HG03439 (cell line): ENCODE data around the gene ANTXR1.

Source experiments
- ATAC-seq: cut with Tn5 transposase; IDR thresholded peaks from one replicate; pipeline ENCODE4 v1.9.1; 2021; ENCODE audit warnings: mild to moderate bottlenecking, moderate library complexity; ENCODE audit not compliant: unreplicated experiment

ANTXR1 gene

DNA sequence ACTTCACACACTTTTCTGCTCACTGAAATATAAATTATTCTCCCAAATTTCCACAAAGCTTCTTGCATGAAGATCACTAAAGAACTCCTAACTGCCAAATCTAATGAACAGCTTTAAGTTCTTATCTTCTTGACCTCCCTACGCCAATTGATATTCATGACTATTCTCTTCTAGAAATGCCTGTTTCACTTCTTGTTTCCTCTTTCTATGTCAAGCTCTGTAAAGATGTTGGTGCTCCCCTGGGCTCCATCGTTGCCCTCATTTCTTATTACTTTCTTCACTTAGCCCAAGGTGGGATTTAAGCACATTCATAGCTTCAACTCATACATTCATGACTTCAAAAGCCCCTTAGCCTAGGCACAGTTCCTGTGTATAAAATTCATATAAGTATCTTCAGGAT, 9.2 kb upstream of the ANTXR1 start:
- ATAC-seq, result no peak

DNA sequence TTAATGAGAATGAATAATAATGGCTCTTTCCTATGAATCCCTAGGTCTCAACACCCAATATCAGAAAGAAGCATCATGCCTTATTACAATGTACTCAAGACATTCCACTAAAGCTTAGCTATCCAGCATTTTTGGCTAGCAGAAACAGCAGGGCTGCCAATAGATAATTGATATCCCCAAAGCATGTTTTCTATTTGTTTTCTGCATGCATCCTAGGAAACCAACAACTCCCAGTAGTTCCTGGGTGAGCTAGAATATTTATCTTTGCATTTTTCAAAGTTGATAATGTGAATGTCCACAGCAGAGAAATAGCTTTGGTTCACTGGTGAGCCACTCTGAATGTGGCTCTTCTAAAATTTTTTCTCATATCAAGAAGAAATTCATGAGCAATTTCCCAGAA, 5.8 kb upstream of the ANTXR1 start:
- ATAC-seq, result no peak

- no peak for ATAC-seq
These were observed 5.4 kb upstream of the ANTXR1 start for GRCh38 chr2:69007603-69008002.

GRCh38 chr2:69010437-69011194, 2.4 kb upstream of the ANTXR1 start:
- no peak for ATAC-seq

- no peak for ATAC-seq
These were observed 1.3 kb upstream of the ANTXR1 start for GRCh38 chr2:69011611-69012157.

DNA sequence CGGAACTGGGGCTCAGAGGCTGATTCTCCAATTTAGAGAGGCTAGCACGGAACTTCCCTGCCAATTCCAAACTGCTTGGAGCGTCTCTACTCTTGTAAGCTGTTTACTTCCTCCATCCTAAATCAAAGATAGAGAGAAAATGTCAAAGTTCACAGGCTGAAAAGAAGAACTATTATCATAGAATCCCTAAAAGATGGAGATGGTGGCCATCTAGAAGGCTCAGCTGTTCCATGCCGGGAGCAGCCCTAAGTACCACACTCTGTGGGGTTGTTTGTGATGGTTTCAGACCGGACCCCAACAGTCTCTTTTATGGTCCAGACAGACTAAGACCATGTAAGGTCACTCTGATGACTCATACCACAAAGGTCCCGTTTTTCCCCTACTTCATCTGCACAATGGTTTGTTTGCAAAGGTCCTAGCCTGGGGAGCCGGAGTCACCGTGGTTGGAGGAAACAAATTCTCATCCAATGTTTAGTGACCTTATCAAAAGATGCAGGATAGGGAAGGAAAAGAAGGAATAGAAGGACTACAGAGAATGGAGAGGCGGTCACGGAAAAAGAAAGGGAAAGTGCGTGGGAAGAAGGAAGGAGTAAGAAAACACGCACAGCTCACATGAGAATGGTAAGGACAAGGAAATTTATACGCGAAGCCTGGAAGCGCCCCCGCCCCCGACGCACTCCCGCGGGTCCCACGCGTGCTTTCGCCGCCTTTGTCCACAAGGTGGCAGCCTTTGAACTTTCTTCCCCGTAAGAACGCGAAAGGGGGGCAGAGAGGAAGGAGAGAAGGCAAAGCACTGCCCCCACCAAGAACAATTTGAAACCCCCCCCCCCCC, 453 bp upstream of the ANTXR1 start:
- no peak for ATAC-seq

- no peak for ATAC-seq
These were observed 1.2 kb downstream of the ANTXR1 start for GRCh38 chr2:69013840-69014821.

GRCh38 chr2:69017080-69017479, 4.1 kb downstream of the ANTXR1 start:
- ATAC-seq, result no peak

DNA sequence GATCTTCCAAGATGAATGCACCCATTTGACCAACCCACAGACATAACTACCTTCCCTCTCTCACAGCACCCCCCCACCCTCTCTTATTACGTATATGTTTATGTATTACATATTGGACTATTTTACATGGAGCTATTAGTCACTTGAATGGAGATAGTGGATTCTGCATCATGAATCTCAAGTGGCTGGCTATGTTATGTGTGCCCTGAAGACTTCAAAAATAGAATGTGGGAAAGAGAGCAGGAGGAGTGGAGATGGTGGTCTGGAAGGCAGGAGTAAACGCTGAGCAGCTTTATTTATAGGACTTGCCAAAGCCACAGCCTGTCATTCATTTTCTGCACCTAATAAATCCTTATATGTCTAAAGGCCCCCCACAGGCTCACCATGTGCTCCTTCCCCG, 4.9 kb downstream of the ANTXR1 start:
- no peak for ATAC-seq

GRCh38 chr2:69018678-69019095, 5.7 kb downstream of the ANTXR1 start:
- no peak for ATAC-seq

DNA sequence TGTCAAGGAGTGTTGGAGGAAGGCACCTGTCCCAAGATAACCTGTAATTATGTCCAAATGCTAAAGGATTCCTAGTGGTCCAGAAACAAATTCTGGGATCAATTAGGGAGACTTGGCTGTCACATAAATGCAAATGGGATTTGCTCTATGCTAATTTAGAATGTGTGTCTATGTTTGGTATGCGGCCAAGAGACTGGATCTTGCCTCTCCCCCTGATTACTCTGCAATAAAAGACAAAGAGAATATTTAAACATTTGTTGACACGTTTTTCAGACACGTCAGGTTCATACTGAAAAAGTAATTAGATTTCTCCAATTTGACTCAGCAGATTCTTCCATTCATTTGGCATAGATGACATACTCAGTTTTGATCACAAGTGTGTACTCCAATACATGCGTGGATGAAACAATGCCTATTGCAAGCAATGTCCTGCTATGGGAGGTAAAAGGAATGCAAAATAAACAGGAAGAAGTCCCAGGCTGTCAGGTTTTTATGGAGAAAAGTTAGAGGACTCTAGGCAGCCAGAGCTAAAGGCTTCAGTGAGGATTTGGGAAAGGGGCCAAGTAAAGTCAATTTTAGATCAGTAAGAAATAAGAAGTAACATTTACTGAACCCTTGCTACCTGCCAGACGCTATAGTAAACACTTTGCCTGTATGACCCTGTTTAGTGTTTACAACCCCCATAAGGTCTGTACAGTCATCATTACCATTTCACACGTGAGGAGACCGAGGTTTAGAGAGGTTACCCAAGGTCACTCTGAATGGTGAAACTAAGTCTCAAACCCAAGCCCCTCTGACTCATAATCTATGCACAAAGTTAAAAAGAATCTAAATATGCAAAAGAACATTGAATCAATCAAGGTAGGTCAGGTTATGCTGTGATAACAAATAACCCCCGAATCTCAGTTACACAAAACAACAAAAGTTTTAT, 7.8 kb downstream of the ANTXR1 start:
- ATAC-seq, result no peak

- no peak for ATAC-seq
These were observed 8.7 kb downstream of the ANTXR1 start for GRCh38 chr2:69021727-69022126.

DNA sequence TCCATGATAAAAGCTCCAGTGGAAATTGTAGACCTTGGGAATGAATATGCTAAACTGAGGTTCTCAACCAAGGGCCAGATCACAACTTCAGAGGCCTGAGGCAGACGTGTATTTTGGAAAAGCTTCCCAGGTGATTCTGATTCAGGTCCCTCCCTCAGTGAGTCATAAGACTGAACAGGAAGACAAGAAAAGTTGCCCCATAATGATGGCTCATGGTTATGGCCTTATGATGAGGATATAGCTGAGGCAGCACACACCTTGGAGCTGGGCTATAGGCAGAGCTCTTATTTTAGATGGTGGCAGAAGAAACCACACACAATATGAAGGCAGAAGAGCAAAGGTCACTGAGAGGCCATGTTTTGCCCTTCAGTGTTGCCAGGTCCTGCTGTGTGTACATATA, 9.6 kb downstream of the ANTXR1 start:
- no peak for ATAC-seq

GRCh38 chr2:69023236-69023635, 10.3 kb downstream of the ANTXR1 start:
- no peak for ATAC-seq

DNA sequence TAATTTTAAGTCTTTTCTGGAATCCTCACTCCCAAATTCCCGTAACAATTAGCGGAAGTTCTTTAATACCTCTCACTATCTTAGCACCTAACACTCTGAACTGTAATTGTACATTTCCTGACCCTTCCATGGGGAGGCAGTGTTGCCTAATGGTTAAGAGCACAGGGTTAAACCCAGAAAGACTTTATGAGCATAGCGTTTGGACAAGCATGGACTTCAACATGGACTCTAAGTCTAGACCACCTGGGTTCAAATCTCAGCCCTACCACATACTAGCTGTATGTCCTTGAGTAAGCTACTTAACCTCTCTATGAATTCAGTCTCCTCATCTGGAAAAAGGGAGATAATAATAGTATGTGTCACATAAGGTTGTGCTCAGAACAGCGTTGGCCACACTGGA, 13.0 kb downstream of the ANTXR1 start:
- ATAC-seq, result no peak

DNA sequence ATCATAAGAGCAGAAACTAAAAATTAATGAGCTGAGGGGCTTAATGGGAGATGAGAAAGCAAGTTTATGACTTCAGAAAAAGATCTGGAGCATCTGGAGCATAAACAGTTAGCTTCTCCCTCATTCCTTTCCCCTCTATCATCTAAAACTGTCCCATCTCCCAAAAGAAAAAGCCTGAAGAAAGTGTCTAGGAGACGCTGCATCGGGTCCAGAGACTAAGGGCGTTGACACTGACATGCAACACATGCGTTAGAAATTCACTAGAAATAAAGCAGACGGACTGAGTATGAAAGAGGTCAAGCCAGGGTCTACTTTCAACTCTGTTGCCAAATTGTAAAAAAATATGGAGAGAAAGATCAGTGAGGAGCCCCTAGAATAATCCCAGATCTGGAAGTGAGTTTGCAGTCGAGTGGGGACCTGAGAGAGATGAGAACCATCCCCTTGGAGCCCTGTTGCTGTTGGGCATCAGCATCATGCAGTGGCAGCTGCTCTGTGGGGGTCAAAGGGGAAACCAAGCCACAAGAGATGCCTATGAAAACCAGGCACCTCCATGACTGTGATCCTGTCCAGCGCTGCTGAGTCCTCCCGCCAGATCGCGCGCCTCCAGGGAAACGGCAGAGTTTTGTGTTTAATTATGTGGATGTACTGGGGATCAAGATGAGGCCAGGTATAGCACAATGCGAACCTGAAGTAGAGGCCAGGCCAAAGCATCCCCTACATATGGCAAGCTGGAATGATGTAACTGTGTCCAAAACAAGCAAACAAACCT, 13.9 kb downstream of the ANTXR1 start:
- ATAC-seq, result no peak

DNA sequence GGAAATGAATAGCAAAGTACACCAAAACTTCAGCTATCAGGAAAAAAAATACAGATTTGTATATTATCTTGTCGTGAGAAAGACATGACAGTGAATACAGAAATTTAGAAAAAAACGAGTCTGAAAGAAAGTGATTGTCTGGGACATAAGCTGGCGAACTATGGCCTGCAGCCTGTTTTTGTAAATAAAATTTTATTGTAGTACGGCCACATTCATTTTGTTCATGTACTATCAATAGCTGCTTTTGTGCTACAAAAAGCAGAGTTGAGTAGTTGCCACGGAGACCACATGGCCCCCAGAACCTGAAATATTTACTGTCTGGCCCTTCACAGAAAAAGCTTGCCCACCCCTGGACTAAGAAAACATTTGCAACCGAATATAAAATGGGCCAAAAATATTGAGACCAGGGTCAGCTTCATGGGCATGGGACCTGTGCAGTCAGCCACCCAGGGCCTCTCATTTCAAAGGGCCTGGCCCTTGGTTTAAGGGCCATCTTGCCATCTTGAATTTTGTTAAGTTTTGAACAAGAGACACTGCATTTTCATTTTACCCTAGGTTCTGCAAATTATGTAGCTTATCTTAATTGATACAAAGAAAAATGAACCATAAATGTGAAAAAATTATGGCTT, 17.9 kb downstream of the ANTXR1 start:
- ATAC-seq, result no peak

DNA sequence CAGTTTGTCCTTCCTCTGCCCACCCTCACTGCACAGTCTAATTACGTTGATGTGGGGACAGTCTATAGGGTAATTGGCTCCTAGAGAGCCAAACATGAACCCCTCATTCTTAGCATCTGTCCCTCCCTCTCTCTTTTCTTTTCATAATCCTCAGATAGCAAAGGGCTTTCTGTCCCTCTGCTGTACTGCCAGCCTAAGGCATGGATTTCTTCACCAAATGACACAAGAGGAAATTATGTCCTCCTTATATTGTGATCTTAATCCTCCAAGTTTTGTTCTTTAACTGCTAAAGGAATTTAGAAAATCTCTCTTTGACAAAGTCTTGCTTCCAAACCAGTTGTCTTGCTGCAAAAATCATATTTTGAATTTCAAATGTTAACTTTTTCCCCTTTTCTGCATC, 18.5 kb downstream of the ANTXR1 start:
- ATAC-seq, result no peak

- no peak for ATAC-seq
These were observed 19.4 kb downstream of the ANTXR1 start for GRCh38 chr2:69032336-69032735.
